Neural cell (in vitro differentiated cells): ENCODE results near the gene CENPA. TPM values are rescaled to one million over a fixed set of nuclear protein-coding genes. Genes with fewer than 3 reads are reported as not detected.

Experiments used
- H2AFZ ChIP-seq: fragments of 200-600, 300-800 bp; sonication (generic), shearing (Covaris generic); 2 replicates; pipeline ENCODE4 v1.6.0; 2014; ENCODE audit warnings: low read depth, mild to moderate bottlenecking, antibody characterized with exemption, low read length, moderate library complexity
- H3F3A ChIP-seq: fragments of 200-600 bp; shearing (Covaris generic); 2 replicates; pipeline ENCODE4 v1.6.1; 2016; ENCODE audit warnings: mild to moderate bottlenecking, moderate library complexity, mixed read lengths, antibody characterized with exemption, low read length; ENCODE audit not compliant: insufficient read depth, poor library complexity, severe bottlenecking
- H3K27ac ChIP-seq: fragments of 200-600, 300-800 bp; sonication (generic), shearing (Covaris generic); 2 replicates; pipeline ENCODE4 v1.5.1; 2014; ENCODE audit warnings: mild to moderate bottlenecking, low read length, moderate library complexity
- H3K27me3 ChIP-seq: fragments of 300-800, 200-600 bp; sonication (generic), shearing (Covaris generic); 2 replicates; pipeline ENCODE4 v1.6.0; 2014; ENCODE audit warnings: mild to moderate bottlenecking, low read depth, low read length, moderate library complexity; ENCODE audit not compliant: insufficient read depth
- H3K36me3 ChIP-seq: fragments of 300-800, 200-600 bp; sonication (generic), shearing (Covaris generic); 2 replicates; pipeline ENCODE4 v1.5.1; 2014; ENCODE audit warnings: mild to moderate bottlenecking, antibody characterized with exemption, low read length, moderate library complexity; ENCODE audit not compliant: insufficient read depth
- H3K4me2 ChIP-seq: fragments of 300-800, 200-600 bp; sonication (generic), shearing (Covaris generic); 2 replicates; pipeline ENCODE4 v1.6.0; 2014; ENCODE audit warnings: mild to moderate bottlenecking, low read length
- H3K4me3 ChIP-seq: fragments of 300-800, 200-600 bp; sonication (generic), shearing (Covaris generic); 2 replicates; pipeline ENCODE4 v1.5.1; 2014; ENCODE audit warnings: mild to moderate bottlenecking, low read length, moderate library complexity
- H3K79me2 ChIP-seq: fragments of 200-600 bp; shearing (Covaris generic); replicated peaks from 2 replicates; pipeline ENCODE4 v1.6.0; 2014; ENCODE audit warnings: mild to moderate bottlenecking, low read length, moderate library complexity; ENCODE audit not compliant: insufficient read depth
- H3K9ac ChIP-seq: fragments of 300-800, 200-600 bp; sonication (generic), shearing (Covaris generic); 2 replicates; pipeline ENCODE4 v1.6.1; 2016; ENCODE audit warnings: mild to moderate bottlenecking, low read length, mixed read lengths
- H3K9me2 ChIP-seq: fragments of 200-600 bp; shearing (Covaris generic); 2 replicates; pipeline ENCODE4 v1.6.1; 2016; ENCODE audit warnings: mild to moderate bottlenecking, low read length, mixed read lengths; ENCODE audit not compliant: insufficient read depth
- H3K9me3 ChIP-seq: fragments of 200-600, 300-800 bp; sonication (generic), shearing (Covaris generic); 2 replicates; pipeline ENCODE4 v1.6.1; 2016; ENCODE audit warnings: mild to moderate bottlenecking, mixed run types, low read length, moderate library complexity, mixed read lengths
- H4K20me1 ChIP-seq: fragments of 200-600 bp; shearing (Covaris generic); 2 replicates; pipeline ENCODE4 v1.6.1; 2016; ENCODE audit warnings: mild to moderate bottlenecking, mixed run types; ENCODE audit not compliant: insufficient read depth
- CTCF ChIP-seq: fragments of 450-650 bp; IDR thresholded peaks from 2 replicates; pipeline ENCODE4 v1.5.1; 2014; ENCODE audit warnings: antibody characterized with exemption, mild to moderate bottlenecking, moderate library complexity; ENCODE audit not compliant: poor library complexity, severe bottlenecking
- EP300 ChIP-seq: fragments of 450-650 bp; conservative IDR thresholded peaks from 2 replicates; pipeline ENCODE4 v1.6.1; 2014; ENCODE audit warnings: antibody characterized with exemption, mild to moderate bottlenecking, moderate library complexity; ENCODE audit not compliant: poor library complexity, severe bottlenecking
- EZH2 ChIP-seq: fragments of 200-600, 300-800 bp; shearing (Covaris generic), sonication (generic); IDR thresholded peaks from 2 replicates; pipeline ENCODE4 v1.6.1; 2014; ENCODE audit warnings: antibody characterized with exemption, low read length, borderline replicate concordance, mild to moderate bottlenecking; ENCODE audit not compliant: insufficient read depth, poor library complexity, severe bottlenecking
- MXI1 ChIP-seq: fragments of 450-650 bp; conservative IDR thresholded peaks from 2 replicates; pipeline ENCODE4 v1.6.1; 2014; ENCODE audit warnings: antibody characterized with exemption, mild to moderate bottlenecking; ENCODE audit not compliant: poor library complexity, severe bottlenecking
- POLR2AphosphoS5 ChIP-seq: IDR thresholded peaks from 2 replicates; pipeline ENCODE4 v1.6.1; 2012
- RAD21 ChIP-seq: fragments of 450-650 bp; conservative IDR thresholded peaks from 2 replicates; pipeline ENCODE4 v1.6.1; 2014; ENCODE audit warnings: antibody characterized with exemption, mild to moderate bottlenecking, moderate library complexity
- REST ChIP-seq: IDR thresholded peaks from 2 replicates; pipeline ENCODE4 v1.6.1; 2012; ENCODE audit warnings: borderline replicate concordance
- SMC3 ChIP-seq: fragments of 450-650 bp; conservative IDR thresholded peaks from 2 replicates; pipeline ENCODE4 v1.6.1; 2014; ENCODE audit warnings: antibody characterized with exemption, mild to moderate bottlenecking, moderate library complexity; ENCODE audit not compliant: poor library complexity
- TAF1 ChIP-seq: IDR thresholded peaks from 2 replicates; pipeline ENCODE4 v1.6.1; 2012; ENCODE audit warnings: low read depth
- polyA plus RNA-seq: library from polyadenylated mRNA; depleted of rRNA; stranded (reverse); fragments of >200 nt; gene quantifications from 2 replicates; pipeline ENCODE4 v1.2.3, GENCODE V29; 2014

The CENPA gene
- polyA plus RNA-seq, 1 donor from 2014 or later, result 0.54 TPM

DNA sequence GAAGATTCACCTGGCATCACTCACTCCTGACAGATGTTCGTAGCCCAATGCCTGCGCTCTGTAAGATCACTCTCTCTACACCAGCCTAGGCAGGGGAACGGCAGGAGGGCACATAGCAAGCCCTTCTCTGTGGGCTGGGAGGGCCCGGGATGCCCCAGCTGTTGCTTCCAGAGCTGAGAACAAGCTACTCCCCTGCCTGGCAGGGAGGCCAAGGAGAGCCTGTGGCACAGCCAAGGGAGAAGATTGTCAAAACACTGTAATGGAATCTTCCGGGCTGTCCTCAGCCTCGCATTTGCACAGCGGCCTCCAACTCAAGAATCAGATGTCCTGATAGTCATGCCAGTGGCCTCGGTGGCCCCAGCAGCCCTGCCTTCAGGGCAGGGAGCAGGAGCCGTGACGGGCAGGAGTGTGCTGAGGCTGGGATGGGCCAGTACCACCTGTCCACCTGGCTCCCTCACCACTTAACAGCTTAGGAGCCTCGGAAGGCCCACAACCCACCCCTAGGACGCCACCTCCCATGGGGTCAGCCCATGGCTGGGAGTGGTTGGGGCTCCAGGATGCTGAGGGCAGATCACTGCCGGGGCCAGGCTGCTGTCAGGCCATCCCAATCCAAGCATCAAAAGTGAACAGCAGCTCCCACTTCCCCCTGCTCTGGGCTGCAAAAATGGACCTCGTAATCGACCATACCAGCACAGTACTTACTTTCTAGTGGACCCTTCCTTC lies 43.6 kb upstream of the CENPA start:
- Histone ChIP-seq H2AFZ (no peak overlapping the region), H3K9me3 (no peaks in the 10 kb centered on the region), H3K27ac (no peak overlapping the region), H3K9me2 (no peaks in the 10 kb centered on the region), H3K4me2 (no peak overlapping the region), H3K79me2 (no peaks in the 10 kb centered on the region), H4K20me1 (no peaks in the 10 kb centered on the region), H3K27me3 (no peaks in the 10 kb centered on the region), H3F3A (no peaks in the 10 kb centered on the region), H3K9ac (no peak overlapping the region), H3K4me3 (no peak overlapping the region), H3K36me3 (no peaks in the 10 kb centered on the region)
- TF ChIP-seq EP300 (no peak), RAD21 (no peak), REST (no peak), POLR2AphosphoS5 (no peak)

GRCh38 chr2:26743852-26744251 lies 42.0 kb upstream of the CENPA start:
- no peak overlapping the region for H3K4me3 ChIP-seq
- no peak overlapping the region for H3K9ac ChIP-seq
- H3K79me2 ChIP-seq, result no peaks in the 10 kb centered on the region
- no peaks in the 10 kb centered on the region for H3K9me2 ChIP-seq
- no peak overlapping the region for H3K4me2 ChIP-seq
- TF ChIP-seq POLR2AphosphoS5 (no peak), RAD21 (no peak), MXI1 (no peak), TAF1 (no peak), CTCF (no peak), REST (no peak), EZH2 (no peak), EP300 (no peak), SMC3 (no peak)
- no peaks in the 10 kb centered on the region for H3F3A ChIP-seq
- H4K20me1 ChIP-seq, result no peaks in the 10 kb centered on the region
- no peaks in the 10 kb centered on the region for H3K9me3 ChIP-seq
- H3K36me3 ChIP-seq, result no peaks in the 10 kb centered on the region
- H3K27me3 ChIP-seq, result no peaks in the 10 kb centered on the region
- H2AFZ ChIP-seq, result no peak overlapping the region
- H3K27ac ChIP-seq, result no peak overlapping the region
